CD4-positive, alpha-beta T cell treated with Interferon gamma for 1 hour (primary cell): ENCODE measurements around the gene FADS2.

ENCODE experiments used
- DNase-seq: peaks from one replicate; pipeline ENCODE4 v3.0.0-alpha.2; 2020

Gene FADS2

GRCh38 chr11:61847914-61848581 lies 19.9 kb downstream of the FADS2 start:
- no peak for DNase-seq

- no peak for DNase-seq
These were observed 20.5 kb downstream of the FADS2 start for GRCh38 chr11:61848631-61849030.

- DNase-seq, result no peak
These were observed 22.6 kb downstream of the FADS2 start for GRCh38 chr11:61850687-61851086.

GRCh38 chr11:61851113-61851899 lies 23.2 kb downstream of the FADS2 start:
- DNase-seq, result no peak

GRCh38 chr11:61851900-61852295 lies 23.8 kb downstream of the FADS2 start:
- DNase-seq, result no peak

GRCh38 chr11:61853698-61854169 lies 25.6 kb downstream of the FADS2 start:
- no peak for DNase-seq

- DNase-seq, result no peak
These were observed 26.3 kb downstream of the FADS2 start for GRCh38 chr11:61854206-61854895.

GRCh38 chr11:61854966-61855714 lies 27.0 kb downstream of the FADS2 start:
- no peak for DNase-seq

- no peak for DNase-seq
These were observed 28.0 kb downstream of the FADS2 start for GRCh38 chr11:61855939-61856680.

GRCh38 chr11:61860054-61860903 lies 32.2 kb downstream of the FADS2 start:
- no peak for DNase-seq

- no peak for DNase-seq
These were observed 33.5 kb downstream of the FADS2 start for GRCh38 chr11:61861634-61862033.

- no peak for DNase-seq
These were observed 34.8 kb downstream of the FADS2 start for GRCh38 chr11:61862714-61863547.

GRCh38 chr11:61863548-61864081 lies 35.5 kb downstream of the FADS2 start:
- no peak for DNase-seq

- DNase-seq, result no peak
These were observed 37.0 kb downstream of the FADS2 start for GRCh38 chr11:61864814-61865775.

- DNase-seq, result no peak
These were observed 38.3 kb downstream of the FADS2 start for GRCh38 chr11:61866231-61866957.

GRCh38 chr11:61866958-61867343 lies 38.9 kb downstream of the FADS2 start:
- no peak for DNase-seq

- no peak for DNase-seq
These were observed 40.7 kb downstream of the FADS2 start for GRCh38 chr11:61868571-61869428.
